Stimulated activated effector memory CD8-positive, alpha-beta T cell treated with anti-CD3 and anti-CD28 coated beads, Interleukin-12 subunit alpha, Interleukin-12 subunit beta, amount 100 ng/mL, for 72 hours (primary cell): ENCODE data around the gene MAP1B.

Experiments
- ATAC-seq: fragments of 150-1000 bp; cut with Tn5 transposase; 2 replicates; pipeline ENCODE4 v1.10.0; 2021
- DNase-seq, 2 donors: peaks; one replicate each; pipeline ENCODE4 v3.0.0; 2021 to 2022; ENCODE audit warnings: low spot score in 2 of 2
- H3K27ac Mint-ChIP-seq: one replicate; pipeline ENCODE4 v1.8.0; 2022; ENCODE audit warnings: mild to moderate bottlenecking, mixed read lengths
- H3K36me3 Mint-ChIP-seq: one replicate; pipeline ENCODE4 v1.8.0; 2022; ENCODE audit warnings: mild to moderate bottlenecking, mixed read lengths
- H3K4me1 Mint-ChIP-seq: one replicate; pipeline ENCODE4 v1.8.0; 2022; ENCODE audit warnings: mixed read lengths
- H3K4me3 Mint-ChIP-seq: one replicate; pipeline ENCODE4 v1.8.0; 2022; ENCODE audit warnings: mild to moderate bottlenecking, mixed read lengths
- H3K9me3 Mint-ChIP-seq: one replicate; pipeline ENCODE4 v1.8.0; 2022; ENCODE audit warnings: mixed read lengths

MAP1B gene

DNA sequence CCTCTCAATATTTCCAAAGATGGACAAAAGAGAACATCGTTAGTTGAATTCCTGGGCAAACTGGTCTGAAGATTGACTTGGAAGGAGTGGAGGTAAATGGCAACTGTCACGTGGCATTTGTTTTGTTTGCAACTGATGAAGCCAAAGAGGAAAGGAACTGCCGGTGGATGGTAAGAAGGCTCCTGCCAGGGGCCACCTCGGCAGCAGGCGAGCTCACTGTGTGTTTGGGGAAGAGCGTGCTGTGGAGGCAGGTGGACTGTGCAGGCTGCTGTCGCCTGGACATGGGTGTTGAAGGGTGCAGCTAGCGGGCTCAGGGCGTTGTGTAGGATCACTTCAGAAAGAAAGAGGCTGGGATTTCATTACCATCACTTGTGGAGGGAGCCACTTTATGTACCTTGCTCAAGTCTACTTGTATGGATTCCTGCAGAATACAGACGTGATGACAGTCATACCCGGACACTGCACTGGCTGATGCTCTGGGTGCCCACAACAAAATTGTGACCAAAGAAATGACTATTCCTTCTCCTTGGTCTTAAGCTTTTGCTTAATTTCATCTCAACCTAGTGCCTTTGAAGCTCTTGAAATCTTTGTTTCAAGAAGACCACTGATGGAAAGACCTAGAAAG is 72.7 kb downstream of the MAP1B start:
- Mint-ChIP-seq H3K27ac (no peak overlapping the region), H3K4me3 (no peak overlapping the region), H3K36me3 (no peaks in the 10 kb centered on the region), H3K4me1 (no peaks in the 10 kb centered on the region), H3K9me3 (no peaks in the 10 kb centered on the region)
- no peak for DNase-seq
- no peak for ATAC-seq

DNA sequence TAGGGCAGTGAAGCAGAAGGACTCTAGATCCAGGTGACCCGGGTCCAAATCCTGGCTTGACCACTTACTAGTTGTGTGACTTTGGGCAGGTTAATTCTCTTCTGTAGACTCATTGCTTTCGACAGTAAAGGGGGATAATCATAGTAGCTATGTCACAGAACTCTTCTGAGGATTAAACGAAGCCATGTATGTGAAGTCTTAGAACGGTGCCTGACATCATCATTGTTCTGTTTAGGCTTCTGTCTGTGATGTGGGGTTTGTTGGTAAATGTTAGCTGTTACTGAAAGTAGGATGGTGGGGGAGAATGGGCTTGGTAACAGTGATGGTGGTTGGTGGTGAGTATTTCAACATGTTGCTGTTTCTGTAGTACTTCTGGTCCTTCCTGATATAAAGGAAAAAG is 73.7 kb downstream of the MAP1B start:
- Mint-ChIP-seq H3K4me1 (no peaks in the 10 kb centered on the region), H3K4me3 (no peak overlapping the region), H3K27ac (no peak overlapping the region), H3K9me3 (no peaks in the 10 kb centered on the region), H3K36me3 (no peaks in the 10 kb centered on the region)
- ATAC-seq (no peak), DNase-seq (no peak)

- Mint-ChIP-seq H3K27ac (no peak overlapping the region), H3K4me3 (no peak overlapping the region), H3K36me3 (no peaks in the 10 kb centered on the region), H3K9me3 (no peaks in the 10 kb centered on the region), H3K4me1 (no peaks in the 10 kb centered on the region)
- ATAC-seq (no peak), DNase-seq (no peak)
Observed at GRCh38 chr5:72182686-72183085, 75.4 kb downstream of the MAP1B start.

DNA sequence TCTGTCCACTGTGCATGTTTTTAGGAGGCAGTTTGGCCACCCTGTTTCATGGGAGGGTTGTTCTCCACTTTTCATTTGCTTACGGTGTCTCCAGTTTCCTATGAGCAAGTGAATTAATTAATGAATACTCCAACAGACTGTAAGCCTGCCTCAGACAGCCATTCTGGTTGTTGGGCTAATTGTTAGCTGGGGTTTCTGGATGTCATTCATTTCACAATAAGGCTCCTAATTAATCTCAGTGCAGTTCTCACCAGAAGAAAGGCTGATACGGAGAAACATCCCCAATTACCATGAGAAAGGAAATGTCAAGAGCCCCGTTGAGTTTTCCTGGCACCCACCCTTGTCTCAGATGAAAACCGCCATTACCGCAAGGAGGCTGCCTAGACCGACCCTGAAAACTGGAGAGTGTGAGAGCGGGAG is 75.8 kb downstream of the MAP1B start:
- DNase-seq (no peak), ATAC-seq (no peak)
- Mint-ChIP-seq H3K4me3 (no peak overlapping the region), H3K27ac (no peak overlapping the region), H3K9me3 (no peaks in the 10 kb centered on the region), H3K4me1 (no peaks in the 10 kb centered on the region), H3K36me3 (no peaks in the 10 kb centered on the region)

DNA sequence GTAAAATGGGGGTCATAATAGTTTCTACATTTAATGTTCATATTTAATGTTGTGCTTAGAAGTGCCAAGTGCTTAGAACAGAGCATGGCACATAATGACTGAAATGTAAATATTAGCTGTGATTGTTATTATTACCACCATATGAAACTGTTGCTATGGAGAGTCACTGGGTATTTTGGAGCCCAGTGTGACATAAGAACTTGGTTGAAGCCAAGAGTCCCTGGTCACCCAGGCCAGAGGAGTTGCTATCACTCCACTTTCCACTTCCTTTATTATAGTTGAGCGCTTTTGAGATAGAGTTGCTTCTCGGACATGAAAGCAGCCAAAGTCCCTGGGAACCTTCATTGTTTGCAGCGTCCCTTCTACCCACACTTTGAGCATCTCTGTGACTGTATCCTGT is 77.1 kb downstream of the MAP1B start:
- no peaks in the 10 kb centered on the region for H3K9me3 Mint-ChIP-seq
- no peaks in the 10 kb centered on the region for H3K36me3 Mint-ChIP-seq
- no peak overlapping the region for H3K27ac Mint-ChIP-seq
- ATAC-seq (no peak), DNase-seq (no peak)
- H3K4me1 Mint-ChIP-seq: no peaks in the 10 kb centered on the region
- no peak overlapping the region for H3K4me3 Mint-ChIP-seq

- ATAC-seq (no peak), DNase-seq (no peak)
- no peak overlapping the region for H3K27ac Mint-ChIP-seq
- no peaks in the 10 kb centered on the region for H3K36me3 Mint-ChIP-seq
- H3K9me3 Mint-ChIP-seq: no peaks in the 10 kb centered on the region
- H3K4me1 Mint-ChIP-seq: no peaks in the 10 kb centered on the region
- no peak overlapping the region for H3K4me3 Mint-ChIP-seq
Observed at GRCh38 chr5:72185496-72186329, 78.4 kb downstream of the MAP1B start.

DNA sequence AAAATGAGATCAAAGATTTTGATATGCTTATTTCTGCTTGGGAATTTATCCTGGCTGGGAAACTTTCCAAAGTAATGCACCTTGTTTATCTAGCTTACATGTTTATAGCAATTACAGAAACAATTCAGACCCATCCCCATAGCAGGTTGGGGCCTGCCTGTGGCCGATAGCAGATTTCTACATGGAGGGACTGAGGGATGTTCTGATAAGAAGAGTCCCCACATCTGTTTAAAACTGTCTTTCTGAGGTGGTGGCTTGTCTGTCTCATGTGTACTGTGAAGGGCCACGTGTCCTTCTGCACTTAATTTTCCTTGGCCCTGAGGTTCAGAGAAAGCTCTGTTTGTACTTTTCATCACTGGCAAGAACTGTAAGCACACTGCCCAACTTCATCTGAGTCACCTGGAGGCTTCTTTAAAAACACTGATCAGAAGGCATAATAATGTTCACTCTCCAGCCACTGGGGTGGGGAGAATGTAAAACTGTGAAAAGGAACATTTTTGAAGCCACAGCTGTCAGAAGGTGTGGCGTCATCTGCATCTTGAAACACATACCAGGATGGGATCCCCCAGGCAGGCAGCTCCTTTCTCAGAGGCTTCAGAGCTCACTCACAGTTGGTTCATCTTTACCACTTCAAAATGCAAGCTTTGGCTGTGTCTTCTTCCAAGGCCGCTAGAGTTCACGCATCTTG is 80.3 kb downstream of the MAP1B start:
- Mint-ChIP-seq H3K4me3 (no peak overlapping the region), H3K27ac (no peak overlapping the region), H3K9me3 (no peaks in the 10 kb centered on the region), H3K4me1 (no peaks in the 10 kb centered on the region), H3K36me3 (no peaks in the 10 kb centered on the region)
- DNase-seq: no peak
- ATAC-seq: peak; percentile 32

GRCh38 chr5:72188166-72188565 is 80.9 kb downstream of the MAP1B start:
- Mint-ChIP-seq H3K4me1 (no peaks in the 10 kb centered on the region), H3K9me3 (no peaks in the 10 kb centered on the region), H3K36me3 (no peaks in the 10 kb centered on the region), H3K27ac (no peak overlapping the region), H3K4me3 (no peak overlapping the region)
- no peak for ATAC-seq
- no peak for DNase-seq

GRCh38 chr5:72189146-72189545 is 81.9 kb downstream of the MAP1B start:
- H3K4me1 Mint-ChIP-seq: no peaks in the 10 kb centered on the region
- DNase-seq (no peak), ATAC-seq (no peak)
- H3K36me3 Mint-ChIP-seq: no peaks in the 10 kb centered on the region
- H3K27ac Mint-ChIP-seq: no peak overlapping the region
- H3K4me3 Mint-ChIP-seq: no peak overlapping the region
- H3K9me3 Mint-ChIP-seq: no peaks in the 10 kb centered on the region

- Mint-ChIP-seq H3K4me3 (no peak overlapping the region), H3K27ac (no peak overlapping the region), H3K36me3 (peaks cover 9% of the 10 kb centered on the region), H3K9me3 (peaks cover 5% of the 10 kb centered on the region), H3K4me1 (peaks cover 21% of the 10 kb centered on the region)
- DNase-seq: no peak
- ATAC-seq: no peak
Observed at GRCh38 chr5:72191404-72191803, 84.1 kb downstream of the MAP1B start.

DNA sequence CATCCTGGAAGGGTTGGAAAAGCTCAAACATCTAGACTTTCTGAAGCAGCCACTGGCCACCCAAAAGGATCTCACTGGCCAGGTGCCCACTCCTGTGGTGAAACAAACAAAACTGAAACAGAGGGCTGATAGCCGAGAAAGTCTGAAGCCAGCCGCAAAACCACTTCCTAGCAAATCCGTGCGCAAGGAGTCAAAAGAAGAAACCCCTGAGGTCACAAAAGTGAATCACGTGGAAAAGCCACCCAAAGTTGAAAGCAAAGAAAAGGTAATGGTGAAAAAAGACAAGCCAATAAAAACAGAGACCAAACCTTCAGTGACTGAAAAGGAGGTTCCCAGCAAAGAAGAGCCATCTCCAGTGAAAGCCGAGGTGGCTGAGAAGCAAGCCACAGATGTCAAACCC is 87.6 kb downstream of the MAP1B start:
- Mint-ChIP-seq H3K27ac (peak overlapping the region; percentile 3), H3K4me1 (peaks cover 22% of the 10 kb centered on the region), H3K9me3 (peaks cover 5% of the 10 kb centered on the region), H3K36me3 (peaks cover 9% of the 10 kb centered on the region), H3K4me3 (peak overlapping the region; percentile 38)
- ATAC-seq (peak; percentile 87), DNase-seq (peak; percentile 31 to 85)

DNA sequence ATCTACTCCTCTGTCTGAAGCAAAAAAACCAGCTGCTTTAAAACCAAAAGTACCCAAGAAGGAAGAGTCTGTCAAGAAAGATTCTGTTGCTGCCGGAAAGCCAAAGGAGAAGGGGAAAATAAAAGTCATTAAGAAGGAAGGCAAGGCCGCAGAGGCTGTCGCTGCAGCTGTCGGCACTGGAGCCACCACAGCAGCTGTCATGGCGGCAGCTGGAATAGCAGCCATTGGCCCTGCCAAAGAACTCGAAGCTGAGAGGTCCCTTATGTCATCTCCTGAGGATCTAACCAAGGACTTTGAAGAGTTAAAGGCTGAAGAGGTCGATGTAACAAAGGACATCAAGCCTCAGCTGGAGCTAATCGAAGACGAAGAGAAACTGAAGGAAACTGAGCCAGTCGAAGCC is 88.3 kb downstream of the MAP1B start:
- no peak for DNase-seq
- no peak overlapping the region for H3K27ac Mint-ChIP-seq

GRCh38 chr5:72197393-72197792 is 90.1 kb downstream of the MAP1B start:
- no peak overlapping the region for H3K27ac Mint-ChIP-seq
- peaks cover 5% of the 10 kb centered on the region for H3K9me3 Mint-ChIP-seq
- peaks cover 22% of the 10 kb centered on the region for H3K4me1 Mint-ChIP-seq
- ATAC-seq: no peak
- H3K36me3 Mint-ChIP-seq: peaks cover 9% of the 10 kb centered on the region
- no peak overlapping the region for H3K4me3 Mint-ChIP-seq
- DNase-seq: no peak

More for the DNA sequence above, 88.3 kb downstream of the MAP1B start:
- Mint-ChIP-seq H3K4me3 (peak overlapping the region; percentile 38), H3K4me1 (peaks cover 22% of the 10 kb centered on the region), H3K36me3 (peaks cover 9% of the 10 kb centered on the region), H3K9me3 (peaks cover 5% of the 10 kb centered on the region)
- ATAC-seq: no peak

DNA sequence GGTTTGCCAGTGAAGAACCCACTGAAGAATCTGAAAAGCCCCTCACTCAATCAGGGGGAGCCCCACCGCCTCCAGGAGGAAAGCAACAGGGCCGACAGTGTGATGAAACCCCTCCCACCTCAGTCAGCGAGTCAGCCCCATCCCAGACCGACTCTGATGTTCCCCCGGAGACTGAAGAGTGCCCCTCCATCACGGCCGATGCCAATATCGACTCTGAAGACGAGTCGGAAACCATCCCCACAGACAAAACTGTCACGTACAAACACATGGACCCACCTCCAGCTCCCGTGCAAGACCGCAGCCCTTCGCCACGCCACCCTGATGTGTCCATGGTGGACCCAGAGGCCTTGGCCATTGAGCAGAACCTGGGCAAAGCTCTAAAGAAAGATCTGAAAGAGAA is 92.4 kb downstream of the MAP1B start:
- H3K4me3 Mint-ChIP-seq: no peak overlapping the region
- ATAC-seq (no peak), DNase-seq (no peak)
- H3K9me3 Mint-ChIP-seq: peaks cover 5% of the 10 kb centered on the region
- peaks cover 9% of the 10 kb centered on the region for H3K36me3 Mint-ChIP-seq
- H3K4me1 Mint-ChIP-seq: peaks cover 18% of the 10 kb centered on the region
- no peak overlapping the region for H3K27ac Mint-ChIP-seq

- H3K27ac Mint-ChIP-seq: no peak overlapping the region
- H3K36me3 Mint-ChIP-seq: no peaks in the 10 kb centered on the region
- H3K4me1 Mint-ChIP-seq: no peaks in the 10 kb centered on the region
- H3K9me3 Mint-ChIP-seq: no peaks in the 10 kb centered on the region
- H3K4me3 Mint-ChIP-seq: no peak overlapping the region
- ATAC-seq (no peak), DNase-seq (no peak)
Observed at GRCh38 chr5:72202331-72202825, 95.1 kb downstream of the MAP1B start.
